Astrocyte of the hippocampus (primary cell): Measurements from ENCODE around the gene NR6A1.

Source experiments
- DNase-seq: peaks from one replicate; pipeline ENCODE4 v3.0.0; 2011; ENCODE audit warnings: low read depth, low spot score

Gene NR6A1

GRCh38 chr9:124615840-124616239 is 155.3 kb downstream of the NR6A1 start:
- peak; percentile 21 for DNase-seq

- peak; percentile 19 for DNase-seq
Measured at GRCh38 chr9:124615100-124615742, 155.9 kb downstream of the NR6A1 start.

GRCh38 chr9:124613849-124614248 is 157.3 kb downstream of the NR6A1 start:
- DNase-seq, result no peak

- peak; percentile 22 for DNase-seq
Measured at GRCh38 chr9:124611106-124611505, 160.0 kb downstream of the NR6A1 start.

- DNase-seq, result no peak
Measured at GRCh38 chr9:124606027-124606426, 165.1 kb downstream of the NR6A1 start.

- DNase-seq, result no peak
Measured at GRCh38 chr9:124605258-124605657, 165.9 kb downstream of the NR6A1 start.

- DNase-seq, result no peak
Measured at GRCh38 chr9:124602632-124603031, 168.5 kb downstream of the NR6A1 start.

GRCh38 chr9:124602204-124602603 is 168.9 kb downstream of the NR6A1 start:
- peak; percentile 26 for DNase-seq

- DNase-seq, result no peak
Measured at GRCh38 chr9:124600407-124600806, 170.7 kb downstream of the NR6A1 start.

- DNase-seq, result no peak
Measured at GRCh38 chr9:124599121-124599795, 171.9 kb downstream of the NR6A1 start.

- DNase-seq, result no peak
Measured at GRCh38 chr9:124598048-124598447, 173.1 kb downstream of the NR6A1 start.

GRCh38 chr9:124596172-124596839 is 174.8 kb downstream of the NR6A1 start:
- no peak for DNase-seq

GRCh38 chr9:124595743-124596142 is 175.4 kb downstream of the NR6A1 start:
- DNase-seq, result no peak

- peak; percentile 55 for DNase-seq
Measured at GRCh38 chr9:124594673-124595072, 176.4 kb downstream of the NR6A1 start.

GRCh38 chr9:124594225-124594624 is 176.9 kb downstream of the NR6A1 start:
- DNase-seq, result no peak

- peak; percentile 39 for DNase-seq
Measured at GRCh38 chr9:124593651-124594058, 177.5 kb downstream of the NR6A1 start.

- DNase-seq, result no peak
Measured at GRCh38 chr9:124593200-124593599, 177.9 kb downstream of the NR6A1 start.

GRCh38 chr9:124590889-124591641 is 180.0 kb downstream of the NR6A1 start:
- DNase-seq, result no peak

- no peak for DNase-seq
Measured at GRCh38 chr9:124584631-124585030, 186.5 kb downstream of the NR6A1 start.

GRCh38 chr9:124583134-124583533 is 188.0 kb downstream of the NR6A1 start:
- DNase-seq, result no peak

- no peak for DNase-seq
Measured at GRCh38 chr9:124580186-124580585, 190.9 kb downstream of the NR6A1 start.

- no peak for DNase-seq
Measured at GRCh38 chr9:124576751-124577150, 194.4 kb downstream of the NR6A1 start.
